ENCODE data around the gene KCNT1. TPM values are rescaled to one million over a fixed set of nuclear protein-coding genes. Genes with fewer than 3 reads are reported as not detected.

The KCNT1 gene
- total RNA-seq, 1 experiment from 2014 or later = not detected

GRCh38 chr9:135792268-135793128, 90.5 kb downstream of the KCNT1 start:
- H2AFZ ChIP-seq = no peak overlapping the region
- DNase-seq = no peak
- H3K9me3 ChIP-seq (ENCODE audit: insufficient read depth, low read depth) = no peaks in the 10 kb centered on the region
- no TSS peak for BruUV-seq (replicated peaks)
- no peaks in the 10 kb centered on the region for H3K79me2 ChIP-seq (ENCODE audit: low read depth)
- H3K4me3 ChIP-seq = no peak overlapping the region
- no peaks in the 10 kb centered on the region for H4K20me1 ChIP-seq (ENCODE audit: insufficient read depth)
- H3K4me2 ChIP-seq = no peak overlapping the region
- H3K27ac ChIP-seq = no peak overlapping the region
- TF ChIP-seq EZH2 (IDR thresholded peaks at IDR 0.05; ENCODE audit: low read depth) = no peak
- TF ChIP-seq CTCF (conservative IDR thresholded peaks at IDR 0.05) = no peak
- CTCF ChIA-PET = no interaction called here
- intact Hi-C loops (cut with micrococcal nuclease; ENCODE audit: unreplicated experiment) = loop anchor here (5.0 kb wide), 1 partner anchor 190 kb away; no protein-coding TSS in a partner anchor
- H3K4me1 ChIP-seq (replicated peaks; ENCODE audit: insufficient read depth) = no peaks in the 10 kb centered on the region
- H3K36me3 ChIP-seq (ENCODE audit: low read depth) = no peaks in the 10 kb centered on the region
- H3K9me2 ChIP-seq (ENCODE audit: insufficient read depth) = no peaks in the 10 kb centered on the region
- POLR2A ChIA-PET (ENCODE audit: unreplicated experiment) = no interaction called here
- H3K27me3 ChIP-seq (ENCODE audit: insufficient read depth, low read depth) = no peaks in the 10 kb centered on the region
- H3F3A ChIP-seq (ENCODE audit: insufficient read depth, low read depth) = no peaks in the 10 kb centered on the region

GRCh38 chr9:135793221-135794056, 91.5 kb downstream of the KCNT1 start:
- intact Hi-C loops (cut with micrococcal nuclease; ENCODE audit: unreplicated experiment) = loop anchor here (5.0 kb wide), 1 partner anchor 191 kb away; no protein-coding TSS in a partner anchor
- Histone ChIP-seq H3K9me3 (ENCODE audit: insufficient read depth, low read depth) (no peaks in the 10 kb centered on the region), H3K9me2 (ENCODE audit: insufficient read depth) (no peaks in the 10 kb centered on the region), H3F3A (ENCODE audit: insufficient read depth, low read depth) (no peaks in the 10 kb centered on the region), H3K79me2 (ENCODE audit: low read depth) (no peaks in the 10 kb centered on the region), H3K27me3 (ENCODE audit: insufficient read depth, low read depth) (no peaks in the 10 kb centered on the region), H4K20me1 (ENCODE audit: insufficient read depth) (no peaks in the 10 kb centered on the region), H3K36me3 (ENCODE audit: low read depth) (no peaks in the 10 kb centered on the region), H3K4me1 (replicated peaks; ENCODE audit: insufficient read depth) (no peaks in the 10 kb centered on the region), H2AFZ (no peak overlapping the region), H3K27ac (no peak overlapping the region), H3K4me3 (no peak overlapping the region), H3K4me2 (no peak overlapping the region)
- TF ChIP-seq CTCF (conservative IDR thresholded peaks at IDR 0.05) (no peak), EZH2 (IDR thresholded peaks at IDR 0.05; ENCODE audit: low read depth) (no peak)
- no peak for DNase-seq
- no TSS peak for BruUV-seq (replicated peaks)
- CTCF ChIA-PET = no interaction called here
- POLR2A ChIA-PET (ENCODE audit: unreplicated experiment) = no interaction called here

GRCh38 chr9:135794057-135794335, 92.0 kb downstream of the KCNT1 start:
- H3F3A ChIP-seq (ENCODE audit: insufficient read depth, low read depth) = no peaks in the 10 kb centered on the region
- H3K79me2 ChIP-seq (ENCODE audit: low read depth) = no peaks in the 10 kb centered on the region
- BruUV-seq (replicated peaks) = no TSS peak
- no peaks in the 10 kb centered on the region for H3K9me3 ChIP-seq (ENCODE audit: insufficient read depth, low read depth)
- no peak overlapping the region for H2AFZ ChIP-seq
- no peaks in the 10 kb centered on the region for H3K9me2 ChIP-seq (ENCODE audit: insufficient read depth)
- no peak overlapping the region for H3K4me3 ChIP-seq
- ChIA-PET POLR2A (ENCODE audit: unreplicated experiment) (no interaction called here), CTCF (no interaction called here)
- no peaks in the 10 kb centered on the region for H3K27me3 ChIP-seq (ENCODE audit: insufficient read depth, low read depth)
- no peaks in the 10 kb centered on the region for H3K4me1 ChIP-seq (replicated peaks; ENCODE audit: insufficient read depth)
- no peak overlapping the region for H3K4me2 ChIP-seq
- DNase-seq = no peak
- no peaks in the 10 kb centered on the region for H3K36me3 ChIP-seq (ENCODE audit: low read depth)
- intact Hi-C loops (cut with micrococcal nuclease; ENCODE audit: unreplicated experiment) = loop anchor here (5.0 kb wide), 1 partner anchor 192 kb away; no protein-coding TSS in a partner anchor
- H3K27ac ChIP-seq = no peak overlapping the region
- no peaks in the 10 kb centered on the region for H4K20me1 ChIP-seq (ENCODE audit: insufficient read depth)
- no peak for TF ChIP-seq CTCF (conservative IDR thresholded peaks at IDR 0.05)
- TF ChIP-seq EZH2 (IDR thresholded peaks at IDR 0.05; ENCODE audit: low read depth) = no peak
